Measurements from ENCODE around the gene ARFRP1. TPM values are rescaled to one million over a fixed set of nuclear protein-coding genes. Genes with fewer than 3 reads are reported as not detected.
"Not testable (repeated sequence)": the region's sequence is repeated elsewhere in the genome, so short reads cannot be mapped to it uniquely, and the experiment has no call there.

Gene ARFRP1
- total and polyA plus RNA-seq, 4 donors, result 29.8 to 56.0 (median 47.4) TPM

- DNase-seq (no peak), ATAC-seq (ENCODE audit: insufficient read depth, low FRiP score) (peak; percentile 49)
- Histone ChIP-seq H3K27me3 (ENCODE audit: control insufficient read depth in 3 of 3, insufficient read depth in 3 of 3, low read length in 2 of 3) (no peaks in the 10 kb centered on the region), H3K9ac (ENCODE audit: insufficient read depth in 1 of 2, low read length in 2 of 2) (no peak overlapping the region), H3K27ac (ENCODE audit: low read depth in 1 of 2, low read length in 1 of 2) (no peak overlapping the region), H3K9me3 (ENCODE audit: control insufficient read depth in 4 of 4, insufficient read depth in 3 of 4, low read length in 3 of 4) (no peaks in the 10 kb centered on the region), H3K4me3 (peak overlapping the region; percentile 1), H3K36me3 (ENCODE audit: control insufficient read depth in 4 of 4, insufficient read depth in 4 of 4, low read length in 4 of 4) (no peaks in the 10 kb centered on the region), H3K4me1 (ENCODE audit: control insufficient read depth in 5 of 5, insufficient read depth in 5 of 5, low read length in 5 of 5) (peaks cover 0 to 24% (median 8%) of the 10 kb centered on the region in 5 donors)
- 14 to 22% methylated on average over 11 of the region's 11 CpGs for WGBS, 2 donors
- TF ChIP-seq CTCF (IDR thresholded peaks at IDR 0.05; ENCODE audit: control extremely low read depth, extremely low read depth), result no peak
Measured at GRCh38 chr20:63651942-63652191, 55.9 kb downstream of the ARFRP1 start.

- H3K4me1 ChIP-seq (ENCODE audit: control insufficient read depth in 5 of 5, insufficient read depth in 5 of 5, low read length in 5 of 5), result peaks cover 0 to 24% (median 8%) of the 10 kb centered on the region in 5 donors
- not testable (repeated sequence) for H3K4me3 ChIP-seq; H3K9me3 ChIP-seq (ENCODE audit: control insufficient read depth in 4 of 4, insufficient read depth in 3 of 4, low read length in 3 of 4); DNase-seq; H3K9ac ChIP-seq (ENCODE audit: insufficient read depth in 1 of 2, low read length in 2 of 2); ATAC-seq (ENCODE audit: insufficient read depth, low FRiP score); H3K27me3 ChIP-seq (ENCODE audit: control insufficient read depth in 3 of 3, insufficient read depth in 3 of 3, low read length in 2 of 3); H3K27ac ChIP-seq (ENCODE audit: low read depth in 1 of 2, low read length in 1 of 2); H3K36me3 ChIP-seq (ENCODE audit: control insufficient read depth in 4 of 4, insufficient read depth in 4 of 4, low read length in 4 of 4)
- 96 to 100% methylated on average over 21 to 25 of the region's 25 CpGs for WGBS, 2 donors
Measured at GRCh38 chr20:63650486-63650885, 57.3 kb downstream of the ARFRP1 start.

- no peak for ATAC-seq (ENCODE audit: insufficient read depth, low FRiP score)
- Histone ChIP-seq H3K36me3 (ENCODE audit: control insufficient read depth in 4 of 4, insufficient read depth in 4 of 4, low read length in 4 of 4) (no peaks in the 10 kb centered on the region), H3K4me1 (ENCODE audit: control insufficient read depth in 5 of 5, insufficient read depth in 5 of 5, low read length in 5 of 5) (peaks cover 0 to 19% (median 8%) of the 10 kb centered on the region in 5 donors), H3K9me3 (ENCODE audit: control insufficient read depth in 4 of 4, insufficient read depth in 3 of 4, low read length in 3 of 4) (no peaks in the 10 kb centered on the region), H3K4me3 (no peak overlapping the region), H3K27ac (ENCODE audit: low read depth in 1 of 2, low read length in 1 of 2) (no peak overlapping the region), H3K9ac (ENCODE audit: insufficient read depth in 1 of 2, low read length in 2 of 2) (no peak overlapping the region), H3K27me3 (ENCODE audit: control insufficient read depth in 3 of 3, insufficient read depth in 3 of 3, low read length in 2 of 3) (no peaks in the 10 kb centered on the region)
- no peak for TF ChIP-seq CTCF (IDR thresholded peaks at IDR 0.05; ENCODE audit: control extremely low read depth, extremely low read depth)
- WGBS, 2 donors, result 84 to 85% methylated on average over 11 of the region's 11 CpGs
- DNase-seq, result no peak
Measured at GRCh38 chr20:63648895-63649589, 58.7 kb downstream of the ARFRP1 start.

Small RNA genes within 50 kb of the gene (small RNA-seq; reads per million reads assigned to genes)
- gene LIME1 (ENCODE audit: low replicate concordance) (not detected), gene TNFRSF6B (ENCODE audit: low replicate concordance) (not detected)

Other genes with a start within 250 kb of the ARFRP1 start
- gene KCNQ2, start 235.3 kb downstream of the ARFRP1 start, total RNA-seq, result 1 to 10 TPM in 1 of 2 donors, under 1 TPM in 1; 0.28 to 6.8 TPM
- gene KCNQ2, start 235.3 kb downstream of the ARFRP1 start, polyA plus RNA-seq, result under 1 TPM in 1 of 2 donors, not detected in 1; 0.18 TPM
- 1 to 10 TPM; 1.3 to 1.9 TPM for gene EEF1A2, start 208.9 kb downstream of the ARFRP1 start, total RNA-seq
- under 1 TPM; 0.47 to 0.73 TPM for gene EEF1A2, start 208.9 kb downstream of the ARFRP1 start, polyA plus RNA-seq
- gene PPDPF, start 187.2 kb downstream of the ARFRP1 start, total RNA-seq, result 100 to 1,000 TPM in 1 of 2 donors, 10 to 100 TPM in 1; 36.9 to 545 TPM
- 100 to 1,000 TPM; 409 to 540 TPM for gene PPDPF, start 187.2 kb downstream of the ARFRP1 start, polyA plus RNA-seq
- gene PTK6, start 170.6 kb downstream of the ARFRP1 start, total RNA-seq, result 1 to 10 TPM in 1 of 2 donors, under 1 TPM in 1; 0.34 to 5.1 TPM
- 1 to 10 TPM; 3.1 to 4.3 TPM for gene PTK6, start 170.6 kb downstream of the ARFRP1 start, polyA plus RNA-seq
- gene SRMS, start 160.2 kb downstream of the ARFRP1 start, total RNA-seq, result not detected
- gene SRMS, start 160.2 kb downstream of the ARFRP1 start, polyA plus RNA-seq, result under 1 TPM in 1 of 2 donors, not detected in 1; 0.06 TPM
- 1 to 10 TPM; 2.6 to 3.2 TPM for gene FNDC11, start 153.8 kb downstream of the ARFRP1 start, total RNA-seq
- gene FNDC11, start 153.8 kb downstream of the ARFRP1 start, polyA plus RNA-seq, result 1 to 10 TPM; 1.0 to 2.0 TPM
- 10 to 100 TPM; 24.4 to 47.2 TPM for gene HELZ2, start 133.7 kb downstream of the ARFRP1 start, total RNA-seq
- 10 to 100 TPM in 1 of 2 donors, 1 to 10 TPM in 1; 9.0 to 26.4 TPM for gene HELZ2, start 133.7 kb downstream of the ARFRP1 start, polyA plus RNA-seq
- gene GMEB2, start 80.9 kb downstream of the ARFRP1 start, total RNA-seq, result 10 to 100 TPM in 1 of 2 donors, 1 to 10 TPM in 1; 7.6 to 12.9 TPM
- 10 to 100 TPM in 1 of 2 donors, 1 to 10 TPM in 1; 9.0 to 11.6 TPM for gene GMEB2, start 80.9 kb downstream of the ARFRP1 start, polyA plus RNA-seq
- 10 to 100 TPM; 15.8 to 18.2 TPM for gene STMN3, start 54.6 kb downstream of the ARFRP1 start, total RNA-seq
- gene STMN3, start 54.6 kb downstream of the ARFRP1 start, polyA plus RNA-seq, result 10 to 100 TPM; 13.6 to 20.9 TPM
- 10 to 100 TPM; 19.7 to 45.8 TPM for gene RTEL1, start 49.7 kb downstream of the ARFRP1 start, total RNA-seq
- gene RTEL1, start 49.7 kb downstream of the ARFRP1 start, polyA plus RNA-seq, result 10 to 100 TPM; 12.4 to 15.6 TPM
- gene TNFRSF6B, start 11.3 kb downstream of the ARFRP1 start, total RNA-seq, result 10 to 100 TPM in 1 of 2 donors, 1 to 10 TPM in 1; 1.6 to 19.8 TPM
- 100 to 1,000 TPM in 1 of 2 donors, 10 to 100 TPM in 1; 45.5 to 195 TPM for gene TNFRSF6B, start 11.3 kb downstream of the ARFRP1 start, polyA plus RNA-seq
- gene ZGPAT, start 63 bp upstream of the ARFRP1 start, total RNA-seq, result 10 to 100 TPM; 18.3 to 32.9 TPM
- 10 to 100 TPM; 34.5 to 45.0 TPM for gene ZGPAT, start 63 bp upstream of the ARFRP1 start, polyA plus RNA-seq
- 1 to 10 TPM; 6.2 to 9.0 TPM for gene LIME1, start 28.7 kb upstream of the ARFRP1 start, total RNA-seq
- 10 to 100 TPM; 11.3 to 19.9 TPM for gene LIME1, start 28.7 kb upstream of the ARFRP1 start, polyA plus RNA-seq
- 100 to 1,000 TPM in 1 of 2 donors, 10 to 100 TPM in 1; 18.8 to 121 TPM for gene SLC2A4RG, start 31.8 kb upstream of the ARFRP1 start, total RNA-seq
- gene SLC2A4RG, start 31.8 kb upstream of the ARFRP1 start, polyA plus RNA-seq, result 10 to 100 TPM; 41.6 to 81.1 TPM
- 10 to 100 TPM; 10.8 to 15.3 TPM for gene ZBTB46, start 123.3 kb upstream of the ARFRP1 start, total RNA-seq
- gene ZBTB46, start 123.3 kb upstream of the ARFRP1 start, polyA plus RNA-seq, result 1 to 10 TPM; 3.4 to 4.4 TPM
- gene ABHD16B, start 153.5 kb upstream of the ARFRP1 start, total RNA-seq, result not detected
- gene ABHD16B, start 153.5 kb upstream of the ARFRP1 start, polyA plus RNA-seq, result 1 to 10 TPM in 1 of 2 donors, under 1 TPM in 1; 0.89 to 1.5 TPM
- 10 to 100 TPM; 66.2 to 92.4 TPM for gene TPD52L2, start 157.3 kb upstream of the ARFRP1 start, total RNA-seq
- 100 to 1,000 TPM in 1 of 2 donors, 10 to 100 TPM in 1; 66.2 to 130 TPM for gene TPD52L2, start 157.3 kb upstream of the ARFRP1 start, polyA plus RNA-seq
- 10 to 100 TPM; 25.1 to 64.5 TPM for gene DNAJC5, start 187.2 kb upstream of the ARFRP1 start, total RNA-seq
- 10 to 100 TPM; 26.5 to 48.2 TPM for gene DNAJC5, start 187.2 kb upstream of the ARFRP1 start, polyA plus RNA-seq
- gene UCKL1, start 248.4 kb upstream of the ARFRP1 start, total RNA-seq, result 10 to 100 TPM; 33.6 to 42.7 TPM
- 10 to 100 TPM; 34.8 to 37.5 TPM for gene UCKL1, start 248.4 kb upstream of the ARFRP1 start, polyA plus RNA-seq

Measured in lung (tissue), 13 donors.